ENCODE measurements around the gene PACS1.

PACS1 gene

GRCh38 chr11:66126064-66126463 lies 56.0 kb downstream of the PACS1 start:
- Histone ChIP-seq H3K9ac (ENCODE audit: low read length) (no peak overlapping the region), H3K27ac (ENCODE audit: low read depth, low read length) (no peak overlapping the region), H3K27me3 (ENCODE audit: control insufficient read depth, insufficient read depth, low read length) (no peaks in the 10 kb centered on the region), H3K4me3 (ENCODE audit: low read length) (no peak overlapping the region), H3K36me3 (ENCODE audit: control insufficient read depth, insufficient read depth, low read length) (no peaks in the 10 kb centered on the region), H3K4me1 (ENCODE audit: control insufficient read depth, insufficient read depth, low read length) (no peaks in the 10 kb centered on the region)

DNA sequence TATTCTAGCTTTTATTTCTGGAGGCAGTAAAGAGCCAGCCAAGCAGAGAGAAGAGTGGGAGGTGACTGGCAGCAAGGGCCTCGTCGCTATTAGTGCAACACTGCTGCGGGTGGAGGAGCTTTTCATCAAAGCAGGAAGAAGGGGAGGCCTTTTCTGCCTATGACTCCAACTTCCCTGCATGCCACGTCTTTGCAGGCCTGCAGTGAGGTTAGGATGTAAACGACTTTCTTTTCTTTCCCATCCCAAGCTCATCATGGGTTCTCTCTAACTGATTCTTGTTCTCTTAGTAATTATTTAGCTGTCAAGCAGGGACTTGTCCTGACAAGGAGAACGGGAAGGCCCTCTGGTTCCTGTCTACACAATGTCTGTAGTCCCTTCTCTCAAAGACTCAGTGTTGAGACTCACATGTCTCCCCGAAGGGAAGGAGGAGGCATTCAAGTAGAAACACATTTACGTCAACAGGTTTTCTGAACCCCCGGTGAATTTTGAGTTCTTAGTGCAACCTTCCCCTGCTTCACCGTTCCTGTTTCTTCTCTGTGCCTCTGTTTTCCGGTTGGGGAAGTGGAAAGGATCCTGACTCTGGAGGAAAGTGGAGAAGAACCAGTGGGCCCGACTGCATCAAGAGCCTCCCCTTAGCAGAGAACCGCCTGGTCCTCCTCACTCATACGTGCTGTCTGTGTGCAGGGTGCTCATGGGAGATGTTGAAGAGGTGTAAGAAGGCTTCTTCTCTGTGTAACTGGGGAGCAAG lies 56.9 kb downstream of the PACS1 start:
- Histone ChIP-seq H3K27me3 (ENCODE audit: control insufficient read depth, insufficient read depth, low read length) (no peaks in the 10 kb centered on the region), H3K27ac (ENCODE audit: low read depth, low read length) (no peak overlapping the region), H3K4me3 (ENCODE audit: low read length) (no peak overlapping the region), H3K36me3 (ENCODE audit: control insufficient read depth, insufficient read depth, low read length) (no peaks in the 10 kb centered on the region), H3K9ac (ENCODE audit: low read length) (no peak overlapping the region), H3K4me1 (ENCODE audit: control insufficient read depth, insufficient read depth, low read length) (no peaks in the 10 kb centered on the region)

- no peaks in the 10 kb centered on the region for H3K27me3 ChIP-seq (ENCODE audit: control insufficient read depth, insufficient read depth, low read length)
- no peak overlapping the region for H3K27ac ChIP-seq (ENCODE audit: low read depth, low read length)
- H3K36me3 ChIP-seq (ENCODE audit: control insufficient read depth, insufficient read depth, low read length): no peaks in the 10 kb centered on the region
- no peak overlapping the region for H3K4me3 ChIP-seq (ENCODE audit: low read length)
- H3K4me1 ChIP-seq (ENCODE audit: control insufficient read depth, insufficient read depth, low read length): no peaks in the 10 kb centered on the region
- no peak overlapping the region for H3K9ac ChIP-seq (ENCODE audit: low read length)
These were observed 60.9 kb downstream of the PACS1 start for GRCh38 chr11:66130978-66131377.

GRCh38 chr11:66131937-66132632 lies 62.0 kb downstream of the PACS1 start:
- Histone ChIP-seq H3K4me1 (ENCODE audit: control insufficient read depth, insufficient read depth, low read length) (no peaks in the 10 kb centered on the region), H3K27me3 (ENCODE audit: control insufficient read depth, insufficient read depth, low read length) (no peaks in the 10 kb centered on the region), H3K9ac (ENCODE audit: low read length) (no peak overlapping the region), H3K36me3 (ENCODE audit: control insufficient read depth, insufficient read depth, low read length) (no peaks in the 10 kb centered on the region), H3K27ac (ENCODE audit: low read depth, low read length) (no peak overlapping the region), H3K4me3 (ENCODE audit: low read length) (no peak overlapping the region)

- no peak overlapping the region for H3K27ac ChIP-seq (ENCODE audit: low read depth, low read length)
- H3K27me3 ChIP-seq (ENCODE audit: control insufficient read depth, insufficient read depth, low read length): no peaks in the 10 kb centered on the region
- no peak overlapping the region for H3K4me3 ChIP-seq (ENCODE audit: low read length)
- no peaks in the 10 kb centered on the region for H3K36me3 ChIP-seq (ENCODE audit: control insufficient read depth, insufficient read depth, low read length)
- H3K9ac ChIP-seq (ENCODE audit: low read length): no peak overlapping the region
- H3K4me1 ChIP-seq (ENCODE audit: control insufficient read depth, insufficient read depth, low read length): no peaks in the 10 kb centered on the region
These were observed 63.2 kb downstream of the PACS1 start for GRCh38 chr11:66133216-66133775.

GRCh38 chr11:66136752-66137123 lies 66.7 kb downstream of the PACS1 start:
- H3K4me1 ChIP-seq (ENCODE audit: control insufficient read depth, insufficient read depth, low read length): no peaks in the 10 kb centered on the region
- H3K27me3 ChIP-seq (ENCODE audit: control insufficient read depth, insufficient read depth, low read length): no peaks in the 10 kb centered on the region
- no peak overlapping the region for H3K4me3 ChIP-seq (ENCODE audit: low read length)
- H3K9ac ChIP-seq (ENCODE audit: low read length): no peak overlapping the region
- H3K27ac ChIP-seq (ENCODE audit: low read depth, low read length): no peak overlapping the region
- no peaks in the 10 kb centered on the region for H3K36me3 ChIP-seq (ENCODE audit: control insufficient read depth, insufficient read depth, low read length)

- Histone ChIP-seq H3K27ac (ENCODE audit: low read depth, low read length) (no peak overlapping the region), H3K9ac (ENCODE audit: low read length) (no peak overlapping the region), H3K27me3 (ENCODE audit: control insufficient read depth, insufficient read depth, low read length) (no peaks in the 10 kb centered on the region), H3K4me1 (ENCODE audit: control insufficient read depth, insufficient read depth, low read length) (no peaks in the 10 kb centered on the region), H3K36me3 (ENCODE audit: control insufficient read depth, insufficient read depth, low read length) (no peaks in the 10 kb centered on the region), H3K4me3 (ENCODE audit: low read length) (no peak overlapping the region)
These were observed 69.8 kb downstream of the PACS1 start for GRCh38 chr11:66139817-66140404.

- Histone ChIP-seq H3K4me1 (ENCODE audit: control insufficient read depth, insufficient read depth, low read length) (no peaks in the 10 kb centered on the region), H3K4me3 (ENCODE audit: low read length) (no peak overlapping the region), H3K36me3 (ENCODE audit: control insufficient read depth, insufficient read depth, low read length) (no peaks in the 10 kb centered on the region), H3K27me3 (ENCODE audit: control insufficient read depth, insufficient read depth, low read length) (no peaks in the 10 kb centered on the region), H3K9ac (ENCODE audit: low read length) (no peak overlapping the region), H3K27ac (ENCODE audit: low read depth, low read length) (no peak overlapping the region)
These were observed 72.5 kb downstream of the PACS1 start for GRCh38 chr11:66142370-66143263.

- Histone ChIP-seq H3K36me3 (ENCODE audit: control insufficient read depth, insufficient read depth, low read length) (no peaks in the 10 kb centered on the region), H3K4me1 (ENCODE audit: control insufficient read depth, insufficient read depth, low read length) (no peaks in the 10 kb centered on the region), H3K27me3 (ENCODE audit: control insufficient read depth, insufficient read depth, low read length) (no peaks in the 10 kb centered on the region), H3K9ac (ENCODE audit: low read length) (no peak overlapping the region), H3K4me3 (ENCODE audit: low read length) (no peak overlapping the region), H3K27ac (ENCODE audit: low read depth, low read length) (no peak overlapping the region)
These were observed 73.1 kb downstream of the PACS1 start for GRCh38 chr11:66143264-66143566.

DNA sequence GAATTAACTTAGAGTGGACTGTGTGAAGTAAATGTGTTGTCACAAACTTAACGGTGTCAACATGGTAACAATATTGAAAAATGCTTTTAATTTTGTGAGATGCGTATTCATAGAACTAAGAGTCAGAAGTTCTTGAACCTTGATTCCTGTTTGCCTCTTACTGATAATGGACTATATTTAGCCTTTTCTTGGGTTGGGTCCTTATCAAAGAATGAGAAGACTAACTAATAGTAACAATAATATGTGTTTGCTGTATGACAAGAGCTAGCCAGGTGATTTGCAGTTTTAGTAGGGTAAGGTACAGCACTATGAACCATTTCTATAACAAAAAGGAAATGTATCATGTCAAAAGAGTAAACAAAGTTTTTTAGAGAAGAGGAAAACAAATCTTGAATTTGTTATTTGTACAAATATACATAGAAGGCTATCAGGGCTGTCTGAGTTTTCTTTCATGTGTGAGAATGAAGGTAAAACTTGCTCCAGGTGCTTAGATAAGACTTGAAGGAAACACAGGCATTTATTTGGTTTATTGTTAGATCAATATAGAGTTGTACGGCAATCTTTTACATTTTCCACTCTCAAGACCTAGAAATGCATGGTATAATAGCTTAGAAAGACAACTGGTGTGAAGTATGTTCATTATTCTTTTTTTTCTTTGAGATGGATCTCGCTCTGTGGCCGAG lies 74.1 kb downstream of the PACS1 start:
- Histone ChIP-seq H3K36me3 (ENCODE audit: control insufficient read depth, insufficient read depth, low read length) (no peaks in the 10 kb centered on the region), H3K9ac (ENCODE audit: low read length) (no peak overlapping the region), H3K4me1 (ENCODE audit: control insufficient read depth, insufficient read depth, low read length) (no peaks in the 10 kb centered on the region), H3K4me3 (ENCODE audit: low read length) (no peak overlapping the region), H3K27me3 (ENCODE audit: control insufficient read depth, insufficient read depth, low read length) (no peaks in the 10 kb centered on the region), H3K27ac (ENCODE audit: low read depth, low read length) (no peak overlapping the region)

GRCh38 chr11:66146074-66146473 lies 76.0 kb downstream of the PACS1 start:
- Histone ChIP-seq H3K4me3 (ENCODE audit: low read length) (no peak overlapping the region), H3K27me3 (ENCODE audit: control insufficient read depth, insufficient read depth, low read length) (no peaks in the 10 kb centered on the region), H3K36me3 (ENCODE audit: control insufficient read depth, insufficient read depth, low read length) (no peaks in the 10 kb centered on the region), H3K9ac (ENCODE audit: low read length) (no peak overlapping the region), H3K4me1 (ENCODE audit: control insufficient read depth, insufficient read depth, low read length) (no peaks in the 10 kb centered on the region), H3K27ac (ENCODE audit: low read depth, low read length) (no peak overlapping the region)

DNA sequence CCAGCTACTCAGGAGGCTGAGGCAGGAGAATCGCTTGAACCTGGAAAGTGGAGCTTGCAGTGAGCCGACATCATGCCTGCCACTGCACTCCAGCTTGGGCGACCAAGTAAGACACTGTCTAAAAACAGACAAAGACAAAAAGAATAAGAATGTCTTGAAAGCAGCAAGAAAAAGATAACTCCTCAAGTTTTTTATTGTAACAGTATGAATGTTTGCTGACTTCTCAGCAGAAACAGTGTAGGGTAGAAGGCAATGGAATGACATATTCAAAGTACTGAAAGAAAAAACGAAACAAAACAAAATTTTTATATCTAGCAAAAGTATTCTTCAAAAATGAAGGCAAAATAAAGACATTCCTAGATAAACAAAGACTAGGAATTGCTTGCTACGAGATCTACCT lies 76.9 kb downstream of the PACS1 start:
- Histone ChIP-seq H3K9ac (ENCODE audit: low read length) (no peak overlapping the region), H3K4me1 (ENCODE audit: control insufficient read depth, insufficient read depth, low read length) (no peaks in the 10 kb centered on the region), H3K36me3 (ENCODE audit: control insufficient read depth, insufficient read depth, low read length) (no peaks in the 10 kb centered on the region), H3K27me3 (ENCODE audit: control insufficient read depth, insufficient read depth, low read length) (no peaks in the 10 kb centered on the region), H3K4me3 (ENCODE audit: low read length) (no peak overlapping the region), H3K27ac (ENCODE audit: low read depth, low read length) (no peak overlapping the region)
